GM19463 (cell line): ENCODE results near the gene RNF149.
"Not testable (repeated sequence)": the region's sequence is repeated elsewhere in the genome, so short reads cannot be mapped to it uniquely, and the experiment has no call there.

Experiments used
- ATAC-seq: cut with Tn5 transposase; IDR thresholded peaks from one replicate; pipeline ENCODE4 v1.9.1; 2021; ENCODE audit warnings: mild to moderate bottlenecking, moderate library complexity; ENCODE audit not compliant: unreplicated experiment

Gene RNF149

DNA sequence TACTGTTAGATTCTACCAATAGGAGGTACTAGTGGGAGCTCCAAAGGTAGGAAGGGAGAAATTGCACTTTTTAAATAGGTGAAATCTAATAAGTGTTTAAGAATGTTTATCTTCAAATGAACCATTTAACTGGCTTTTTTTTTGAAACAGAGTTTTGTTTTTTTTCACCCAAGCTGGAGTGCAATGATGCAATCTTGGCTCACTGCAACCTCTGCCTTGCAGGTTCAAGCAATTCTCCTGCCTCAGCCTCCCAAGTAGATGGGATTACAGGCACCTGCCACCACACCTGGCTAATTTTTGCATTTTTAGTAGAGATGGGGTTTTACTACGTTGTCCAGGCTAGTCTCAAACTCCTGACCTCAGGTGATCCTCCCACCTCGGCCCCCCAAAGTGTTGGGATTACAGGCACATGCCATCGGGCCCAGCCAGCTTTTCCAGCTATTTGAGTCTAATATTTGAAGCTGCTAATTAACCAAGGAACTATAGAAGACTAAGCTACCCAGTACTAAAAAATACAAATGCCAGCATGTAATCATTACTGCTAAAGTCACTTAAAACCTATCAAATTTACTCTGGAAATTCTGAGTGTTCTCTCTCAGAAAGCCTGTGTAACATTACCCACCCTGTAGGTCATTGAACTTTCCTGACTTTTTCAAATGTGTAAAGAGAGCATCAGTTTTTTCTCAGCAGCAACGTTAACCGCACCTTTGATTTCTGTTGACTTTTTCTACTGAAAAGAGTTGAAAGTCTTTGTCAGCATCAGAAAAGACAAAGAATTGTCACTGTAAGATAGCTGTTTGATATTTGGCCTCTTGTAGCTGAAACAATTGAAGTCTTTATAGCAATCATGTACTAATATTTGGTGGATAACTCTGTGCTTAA is 24.6 kb upstream of the RNF149 start:
- ATAC-seq: no peak

- ATAC-seq: no peak
Measured at GRCh38 chr2:101331202-101331601, 22.7 kb upstream of the RNF149 start.

DNA sequence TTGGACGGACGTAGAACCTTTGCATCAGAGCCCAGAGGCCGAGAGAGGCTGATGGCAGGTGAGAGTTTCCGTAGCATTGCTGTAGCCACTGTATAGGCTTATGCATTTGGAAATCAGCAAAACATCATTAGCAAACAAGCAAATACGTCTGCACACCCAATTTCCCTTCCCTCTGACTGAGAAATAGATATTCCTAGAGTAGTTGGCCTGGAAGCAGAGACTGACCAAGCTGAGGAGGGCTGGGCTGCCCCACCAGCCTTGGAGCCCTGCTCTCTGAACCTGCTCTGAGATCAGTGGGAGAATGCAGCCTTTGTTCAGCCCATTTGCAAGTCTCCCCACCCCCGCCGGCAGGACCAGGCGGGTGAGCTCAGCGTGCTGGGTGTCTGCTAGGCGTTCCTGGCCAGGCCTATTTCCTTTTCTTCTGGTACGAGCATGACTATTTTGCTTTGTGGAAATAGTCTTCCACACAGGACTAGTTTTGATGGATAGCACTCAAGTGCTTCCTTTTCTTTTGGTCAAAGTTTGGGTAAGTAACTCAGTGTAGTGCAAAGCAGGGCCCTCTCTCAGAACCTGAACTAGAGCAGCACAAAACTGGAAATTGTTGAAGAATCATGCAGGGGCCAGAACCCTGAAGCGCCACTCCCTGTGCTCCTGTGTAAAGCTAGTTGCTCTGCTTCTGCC is 21.9 kb upstream of the RNF149 start:
- ATAC-seq: no peak

DNA sequence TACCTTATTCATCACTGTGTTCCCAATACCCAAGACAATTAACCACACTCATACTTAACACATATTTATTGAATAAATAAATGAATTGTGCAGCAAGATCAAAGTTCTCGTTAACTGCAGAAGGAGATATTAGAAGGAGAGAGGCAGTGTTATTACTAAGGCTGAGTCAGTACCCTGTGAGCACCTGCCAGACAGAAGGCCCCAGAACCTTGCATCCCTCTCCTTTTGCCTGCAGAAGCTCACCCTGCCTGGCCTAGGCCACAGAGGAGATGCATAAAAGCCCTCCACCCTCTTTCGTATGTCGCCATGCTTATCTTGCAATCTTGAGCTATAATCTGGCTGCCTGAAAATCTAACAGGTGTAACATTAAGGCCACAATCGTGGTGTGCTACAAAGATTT is 20.5 kb upstream of the RNF149 start:
- no peak for ATAC-seq

GRCh38 chr2:101328474-101329007 is 20.0 kb upstream of the RNF149 start:
- no peak for ATAC-seq

DNA sequence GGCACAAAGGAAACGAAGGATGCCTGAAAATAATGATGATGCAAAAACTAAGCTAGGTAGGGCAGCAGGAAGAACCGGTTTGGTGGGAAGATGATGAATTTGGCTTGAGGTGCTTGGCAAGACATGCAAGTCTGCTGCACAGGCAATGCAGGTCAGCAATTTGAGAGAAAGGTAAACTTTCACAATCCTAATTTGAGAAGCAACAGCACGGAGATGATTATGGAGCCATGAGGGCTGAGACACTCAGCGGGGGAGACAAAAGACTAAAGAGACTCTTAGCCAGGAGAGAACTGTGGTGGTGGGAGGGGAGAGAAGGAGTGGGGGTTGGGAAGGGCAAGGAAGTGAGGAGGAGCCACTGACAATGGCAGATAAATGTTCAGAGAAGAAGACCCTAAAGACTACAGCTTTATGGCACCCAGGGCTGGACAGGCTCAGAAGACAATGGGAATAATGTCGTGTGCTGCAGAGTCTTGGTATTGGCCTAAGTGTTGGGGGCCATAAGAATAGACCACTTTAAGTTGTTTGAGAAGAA is 19.4 kb upstream of the RNF149 start:
- no peak for ATAC-seq

GRCh38 chr2:101325425-101325824 is 16.9 kb upstream of the RNF149 start:
- no peak for ATAC-seq

GRCh38 chr2:101316568-101316967 is 8.1 kb upstream of the RNF149 start:
- ATAC-seq: not testable (repeated sequence)

DNA sequence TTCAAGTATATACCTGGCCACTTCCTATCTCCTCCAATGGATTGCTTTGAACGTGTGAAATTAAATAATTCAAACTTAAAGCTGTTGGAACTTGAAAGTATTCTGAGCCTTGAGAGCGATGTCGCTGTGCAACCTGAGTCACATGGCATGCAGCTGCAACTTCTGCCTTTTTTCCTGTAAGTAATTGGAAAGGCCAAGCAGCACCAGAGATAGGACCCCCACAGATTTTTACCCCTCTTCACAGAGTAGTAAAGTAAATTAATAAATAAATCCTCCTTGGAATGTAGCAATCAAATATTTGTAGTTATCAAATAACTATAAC is 3.2 kb upstream of the RNF149 start:
- no peak for ATAC-seq

- ATAC-seq: no peak
Measured at GRCh38 chr2:101310834-101311695, 2.6 kb upstream of the RNF149 start.

GRCh38 chr2:101310090-101310833 is 1.8 kb upstream of the RNF149 start:
- ATAC-seq: no peak

- ATAC-seq: peak; percentile 10
Measured at GRCh38 chr2:101307950-101308431, 510 bp downstream of the RNF149 start.

GRCh38 chr2:101307503-101307902 is 998 bp downstream of the RNF149 start:
- ATAC-seq: no peak

DNA sequence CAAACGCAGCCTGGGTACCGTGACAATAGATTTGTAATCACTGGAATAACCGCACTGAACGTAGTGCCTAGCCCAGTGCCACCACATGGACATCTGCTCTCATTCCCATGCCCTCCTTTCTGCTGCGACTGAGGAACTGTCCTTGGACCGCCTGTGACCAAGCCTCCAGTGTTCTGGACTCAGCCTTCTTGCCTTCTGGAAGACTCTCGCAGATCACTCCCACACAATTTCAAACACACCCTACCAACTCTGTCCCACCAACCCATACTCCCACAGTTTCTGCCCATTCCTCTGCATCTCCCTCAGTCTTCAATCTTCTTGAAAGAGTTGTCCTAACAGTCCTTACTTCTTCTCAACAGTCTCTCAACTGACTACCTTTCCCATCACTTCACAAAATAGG is 2.1 kb downstream of the RNF149 start:
- peak; percentile 7 for ATAC-seq

- no peak for ATAC-seq
Measured at GRCh38 chr2:101305492-101306078, 2.9 kb downstream of the RNF149 start.

GRCh38 chr2:101305035-101305434 is 3.5 kb downstream of the RNF149 start:
- no peak for ATAC-seq

DNA sequence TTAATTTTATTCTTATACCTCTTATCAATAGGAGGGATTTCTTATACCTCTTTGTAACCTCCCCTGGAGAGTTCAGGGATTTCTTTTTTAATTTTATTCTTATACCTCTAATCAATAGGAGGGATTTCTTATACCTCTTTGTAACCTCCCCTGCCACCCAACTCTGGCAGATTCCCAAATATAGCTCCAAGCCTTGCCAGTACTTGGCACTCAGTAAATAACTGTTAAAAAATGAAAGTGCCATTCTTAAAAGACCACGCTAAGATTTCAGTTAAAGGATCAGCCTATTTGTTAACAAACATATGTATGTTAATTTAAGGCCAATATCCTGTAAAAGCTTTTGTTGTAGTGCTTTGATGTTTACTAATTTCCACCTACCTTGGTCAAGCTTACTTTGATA is 4.8 kb downstream of the RNF149 start:
- ATAC-seq: no peak

DNA sequence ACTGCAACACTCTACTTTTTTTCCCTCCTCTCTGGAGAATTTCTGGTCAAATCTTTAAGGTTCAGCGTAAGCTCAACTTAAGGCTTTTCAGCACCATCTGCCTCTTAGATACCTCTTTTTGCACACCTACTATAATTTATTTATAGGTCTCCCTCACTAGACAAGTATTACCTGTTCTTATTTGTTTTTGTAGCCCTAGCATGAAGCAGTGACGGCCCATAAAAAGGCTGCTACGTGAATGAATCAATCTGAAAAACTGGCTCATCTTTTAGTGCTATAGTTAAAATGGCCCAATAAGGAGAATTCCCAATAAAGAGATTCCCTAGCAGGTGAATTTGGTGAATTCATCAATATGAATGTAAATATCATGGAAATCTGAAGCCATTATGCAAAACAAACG is 6.5 kb downstream of the RNF149 start:
- no peak for ATAC-seq

DNA sequence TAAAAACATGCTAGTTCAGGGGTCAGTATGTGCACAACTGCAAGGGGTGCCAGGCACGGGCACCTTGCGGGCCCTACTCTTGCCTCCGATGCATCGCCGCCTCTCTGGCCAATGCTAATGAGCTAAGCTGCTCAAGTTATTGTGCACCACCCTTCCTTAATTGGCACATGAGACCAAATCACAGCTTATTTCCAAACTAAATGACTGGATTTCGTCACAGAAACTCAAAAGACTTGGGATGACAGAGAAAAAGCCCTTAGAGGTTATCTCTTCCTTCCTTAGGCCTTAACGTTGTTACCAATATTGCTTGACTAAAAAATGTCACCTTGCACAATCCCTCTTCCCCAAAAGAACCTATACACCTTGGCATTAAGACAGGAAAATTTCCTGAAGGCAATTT is 7.7 kb downstream of the RNF149 start:
- no peak for ATAC-seq

DNA sequence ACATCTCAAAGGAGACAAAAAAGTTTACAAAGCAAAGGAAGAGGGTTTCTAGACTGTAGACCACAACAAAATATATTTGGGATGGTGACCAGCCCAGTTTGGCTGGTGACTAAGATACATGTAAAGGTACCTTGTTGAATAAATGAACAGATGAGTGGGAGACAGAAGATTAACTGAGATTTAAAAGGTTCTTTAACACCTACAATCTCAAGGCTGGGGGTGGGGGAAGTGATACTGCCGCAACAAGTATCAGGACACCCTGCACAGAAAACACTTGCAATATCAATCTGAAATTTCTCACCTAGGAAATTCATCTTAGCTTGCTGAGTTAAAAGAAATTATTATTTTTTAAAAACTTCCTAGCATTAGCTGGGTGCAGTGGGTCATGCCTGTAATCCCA is 8.3 kb downstream of the RNF149 start:
- no peak for ATAC-seq
